HepG2 (cell line): ENCODE results near the gene KIRREL3. TPM values are rescaled to one million over a fixed set of nuclear protein-coding genes. Genes with fewer than 3 reads are reported as not detected.

Source experiments
- ATAC-seq: fragments of 200-7000 bp; cut with Tn5 transposase; 3 replicates; pipeline ENCODE4 v1.9.1; 2020; ENCODE audit warnings: mild to moderate bottlenecking, moderate library complexity
- BruUV-seq: library from RNA; stranded (reverse); fragments of 400-500 nt; replicated peaks from 2 replicates; lab custom pipeline; 2021; lab: Mats Ljungman, UMichigan
- CTCF ChIA-PET: fragments of 300-600 bp; formaldehyde crosslinking; extraction: SDS; loops from one replicate; lab custom pipeline; 2021; ENCODE audit warnings: low total read pairs, inconsistent platforms, low intra/inter-chr PET ratio; lab: Yijun Ruan, JAX
- POLR2A ChIA-PET: fragments of 350-600 bp; sonication (Branson Sonifier 250); formaldehyde crosslinking; loops from one replicate; lab custom pipeline; 2020; ENCODE audit warnings: antibody characterized with exemption, inconsistent platforms; lab: Yijun Ruan, JAX
- DNase-seq: peaks from one replicate; pipeline ENCODE4 v3.0.0-alpha.2; 2015; ENCODE audit warnings: low spot score
- FAIRE-seq: peaks from 3 replicates; lab custom pipeline; 2011; peaks lifted over from hg19 to GRCh38; lab: Jason Lieb, UNC
- H2AFZ ChIP-seq: one replicate; pipeline ENCODE4 v1.6.1; 2011; ENCODE audit warnings: low read length, inconsistent platforms
- H3K27ac ChIP-seq: fragments of 300-600 bp; 3 replicates; pipeline ENCODE4 v1.8.0; 2011; ENCODE audit warnings: mixed run types, mild to moderate bottlenecking, mixed read lengths, low read length, inconsistent platforms; ENCODE audit not compliant: insufficient read depth; ENCODE audit errors: extremely low read length
- H3K27me3 ChIP-seq, 2 experiments: fragments of 200-600 bp in 1 of 2; 2 replicates in 1 of 2; 3 replicates in 1 of 2; pipeline versions ENCODE4 v1.6.0 to v1.8.0; 2011; ENCODE audit warnings: low read length in 2 of 2, mild to moderate bottlenecking in 2 of 2, moderate library complexity in 2 of 2, inconsistent platforms in 1 of 2; ENCODE audit not compliant: insufficient read depth in 2 of 2, control insufficient read depth in 1 of 2
- H3K36me3 ChIP-seq, 2 experiments: fragments of 200-600 bp in 1 of 2; replicated peaks in 1 of 2; 2 replicates in 1 of 2; 3 replicates in 1 of 2; pipeline versions ENCODE4 v1.5.1 to v1.8.0; 2011; ENCODE audit warnings: low read length in 2 of 2, inconsistent platforms in 1 of 2; ENCODE audit not compliant: insufficient read depth in 2 of 2, control insufficient read depth in 1 of 2
- H3K4me1 ChIP-seq: 2 replicates; pipeline ENCODE4 v1.5.1; 2012; ENCODE audit warnings: low read length, inconsistent platforms; ENCODE audit not compliant: insufficient read depth
- H3K4me2 ChIP-seq: 2 replicates; pipeline ENCODE4 v1.6.0; 2011; ENCODE audit warnings: low read depth, low read length, inconsistent platforms
- H3K4me3 ChIP-seq, 3 experiments: fragments of 200-600 bp in 1 of 3; sonication (generic), shearing (Covaris generic) in 1 of 3; replicated peaks in 1 of 3; 2 replicates each; pipeline ENCODE4 v1.5.1; 2011 to 2016; ENCODE audit warnings: low read length in 3 of 3, inconsistent platforms in 2 of 3, low read depth in 2 of 3, mild to moderate bottlenecking in 2 of 3, control low read depth in 1 of 3, mixed read lengths in 1 of 3; ENCODE audit not compliant: insufficient read depth in 1 of 3
- H3K79me2 ChIP-seq: one replicate; pipeline ENCODE4 v1.6.1; 2011; ENCODE audit warnings: low read length, inconsistent platforms; ENCODE audit not compliant: insufficient read depth
- H3K9ac ChIP-seq: 2 replicates; pipeline ENCODE4 v1.6.0; 2011; ENCODE audit warnings: mild to moderate bottlenecking, low read depth, low read length, inconsistent platforms; ENCODE audit not compliant: insufficient read depth
- H3K9me3 ChIP-seq: 2 replicates; pipeline ENCODE4 v1.5.1; 2012; ENCODE audit warnings: mild to moderate bottlenecking, low read length
- H4K20me1 ChIP-seq: 2 replicates; pipeline ENCODE4 v1.6.0; 2011; ENCODE audit warnings: inconsistent platforms, mild to moderate bottlenecking, low read length, moderate library complexity; ENCODE audit not compliant: insufficient read depth
- EHMT2 ChIP-seq: fragments of 200-600 bp; sonication (generic); IDR thresholded peaks from 2 replicates; pipeline ENCODE4 v1.7.0; 2017; ENCODE audit warnings: antibody characterized with exemption, low read depth, low read length, borderline replicate concordance
- SIX4 ChIP-seq: sonication (generic); formaldehyde crosslinking; IDR thresholded peaks from 2 replicates; pipeline ENCODE4 v1.4.0; 2020; ENCODE audit warnings: missing genetic modification reagents
- XRCC5 ChIP-seq: fragments of 200-400 bp; formaldehyde crosslinking; optimal IDR thresholded peaks from 2 replicates; pipeline ENCODE3; 2017; ENCODE audit warnings: mild to moderate bottlenecking, low read length
- ZNF17 ChIP-seq: sonication (generic); formaldehyde crosslinking; IDR thresholded peaks from 2 replicates; pipeline ENCODE4 v1.5.0; 2020; ENCODE audit warnings: mild to moderate bottlenecking, missing genetic modification reagents
- ZNF263 ChIP-seq: sonication (generic); formaldehyde crosslinking; IDR thresholded peaks from 2 replicates; pipeline ENCODE4 v1.4.0; 2020; ENCODE audit warnings: missing genetic modification reagents
- WGBS: methylation state at CpG from one replicate; pipeline ENCODE4 v1.1.6; 2017; ENCODE audit warnings: low lambda C conversion rate; 5-methylcytosine and 5-hydroxymethylcytosine counted together
- in situ Hi-C: cut with HindIII; loops from 2 replicates; pipeline ENCODE4 v1.10.0; 2017; ENCODE audit warnings: low pct_unique_long_range_greater_than_20kb; ENCODE audit not compliant: extremely low pct_ligation_motif_present
- intact Hi-C: fragments of 100-400 bp; cut with micrococcal nuclease; formaldehyde crosslinking; loops from one replicate; pipeline ENCODE4 v1.10.0; 2022; ENCODE audit not compliant: unreplicated experiment
- polyA plus RNA-seq, 8 experiments: library from polyadenylated mRNA; depleted of rRNA in 3 of 8; stranded (reverse) in 7 of 8; unstranded in 1 of 8; fragments of >200 nt; fragmentation: Illumina TruSeq in 4 of 8; extraction: Trizol in 4 of 8; gene quantifications; 2 replicates each; pipeline versions ENCODE4 v1.2.1 to v1.2.3, GENCODE V29; 2011 to 2016; ENCODE audit warnings: low read depth in 4 of 8, missing spikeins in 1 of 8, mixed read lengths in 1 of 8; ENCODE audit not compliant: insufficient read depth in 1 of 8
- total RNA-seq, 5 experiments: library from RNA; depleted of rRNA; stranded (reverse); fragments of >200 nt; fragmentation: Illumina TruSeq; extraction: Trizol; gene quantifications; 2 replicates each; pipeline ENCODE4 v1.2.3, GENCODE V29; 2016; ENCODE audit warnings: low read depth in 1 of 5
- TF ChIP-seq, protein P1 (sequence below): sonication (generic); formaldehyde crosslinking; IDR thresholded peaks from 2 replicates; pipeline ENCODE4 v1.9.0; 2021; ENCODE audit warnings: missing genetic modification reagents, mild to moderate bottlenecking, borderline replicate concordance
- TF ChIP-seq, protein P2 (sequence below): fragments of 450-650 bp; IDR thresholded peaks from 2 replicates; pipeline ENCODE4 v1.6.1; 2017

Gene KIRREL3
- total and polyA plus RNA-seq, 2 of the 13 experiments (the other 11 are each of a cell fraction or from before 2014, with no cell fraction given), result not detected

DNA sequence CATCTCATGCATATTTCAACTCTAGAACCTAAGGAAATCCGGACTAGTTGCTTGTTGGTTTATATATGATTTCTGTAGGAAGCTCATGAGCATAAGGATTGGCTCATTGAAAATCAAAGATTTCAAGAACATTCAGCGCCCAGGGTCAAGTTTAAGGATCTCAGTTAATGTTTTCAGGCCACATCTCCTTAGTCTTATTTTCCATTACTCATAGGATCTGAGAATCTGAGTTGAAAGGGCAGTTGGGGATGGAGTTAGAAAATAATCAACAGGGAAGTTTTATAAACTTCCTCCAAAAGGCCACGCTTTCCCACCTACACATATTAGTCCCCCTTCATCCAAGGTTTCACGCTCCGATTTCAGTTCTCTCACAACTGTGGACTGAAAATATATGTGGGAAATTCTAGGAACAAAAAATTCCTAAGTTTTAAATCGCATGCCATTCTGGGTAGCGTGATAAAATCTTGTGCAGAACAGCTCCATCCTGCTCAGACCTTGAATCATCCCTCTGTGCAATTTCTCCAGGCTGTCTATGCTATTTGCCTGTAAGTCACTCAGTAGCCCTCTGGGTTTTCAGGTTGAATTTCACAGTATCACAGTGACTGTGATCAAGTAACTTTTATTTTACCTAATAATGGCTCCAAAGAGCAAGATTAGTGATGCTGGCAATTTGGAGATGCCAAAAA lies 160.2 kb downstream of the KIRREL3 start:
- POLR2A ChIA-PET, result no interaction called here
- ATAC-seq (no peak), DNase-seq (no peak), FAIRE-seq (no peak)
- peaks cover 0 to 13% of the 10 kb centered on the region in 2 experiments; a peak in 2 of 5 replicates for H3K27me3 ChIP-seq
- TF ChIP-seq, protein P1, sequence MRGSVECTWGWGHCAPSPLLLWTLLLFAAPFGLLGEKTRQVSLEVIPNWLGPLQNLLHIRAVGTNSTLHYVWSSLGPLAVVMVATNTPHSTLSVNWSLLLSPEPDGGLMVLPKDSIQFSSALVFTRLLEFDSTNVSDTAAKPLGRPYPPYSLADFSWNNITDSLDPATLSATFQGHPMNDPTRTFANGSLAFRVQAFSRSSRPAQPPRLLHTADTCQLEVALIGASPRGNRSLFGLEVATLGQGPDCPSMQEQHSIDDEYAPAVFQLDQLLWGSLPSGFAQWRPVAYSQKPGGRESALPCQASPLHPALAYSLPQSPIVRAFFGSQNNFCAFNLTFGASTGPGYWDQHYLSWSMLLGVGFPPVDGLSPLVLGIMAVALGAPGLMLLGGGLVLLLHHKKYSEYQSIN (CRISPR knock-in tag), result no peak
- TF ChIP-seq, protein P2, sequence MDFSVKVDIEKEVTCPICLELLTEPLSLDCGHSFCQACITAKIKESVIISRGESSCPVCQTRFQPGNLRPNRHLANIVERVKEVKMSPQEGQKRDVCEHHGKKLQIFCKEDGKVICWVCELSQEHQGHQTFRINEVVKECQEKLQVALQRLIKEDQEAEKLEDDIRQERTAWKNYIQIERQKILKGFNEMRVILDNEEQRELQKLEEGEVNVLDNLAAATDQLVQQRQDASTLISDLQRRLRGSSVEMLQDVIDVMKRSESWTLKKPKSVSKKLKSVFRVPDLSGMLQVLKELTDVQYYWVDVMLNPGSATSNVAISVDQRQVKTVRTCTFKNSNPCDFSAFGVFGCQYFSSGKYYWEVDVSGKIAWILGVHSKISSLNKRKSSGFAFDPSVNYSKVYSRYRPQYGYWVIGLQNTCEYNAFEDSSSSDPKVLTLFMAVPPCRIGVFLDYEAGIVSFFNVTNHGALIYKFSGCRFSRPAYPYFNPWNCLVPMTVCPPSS, result no peak
- TF ChIP-seq ZNF263 (CRISPR knock-in tag) (no peak), SIX4 (CRISPR knock-in tag) (no peak), XRCC5 (no peak), ZNF17 (CRISPR knock-in tag) (no peak), EHMT2 (no peak)
- no peak overlapping the region for H3K9ac ChIP-seq
- 15% methylated on average over 7 of the region's 7 CpGs for WGBS
- H3K4me1 ChIP-seq, result no peaks in the 10 kb centered on the region
- H4K20me1 ChIP-seq, result no peaks in the 10 kb centered on the region
- no peak overlapping the region for H3K4me2 ChIP-seq
- H2AFZ ChIP-seq, result no peak overlapping the region
- BruUV-seq, result no TSS peak
- in situ Hi-C loops, result no loop called here
- no peaks in the 10 kb centered on the region for H3K36me3 ChIP-seq
- intact Hi-C loops, result no loop called here
- CTCF ChIA-PET, result no interaction called here
- H3K79me2 ChIP-seq, result no peaks in the 10 kb centered on the region
- no peak overlapping the region for H3K4me3 ChIP-seq
- H3K27ac ChIP-seq, result no peak overlapping the region
- H3K9me3 ChIP-seq, result no peaks in the 10 kb centered on the region
